ENCODE measurements around the gene ZNF267. TPM values are rescaled to one million over a fixed set of nuclear protein-coding genes. Genes with fewer than 3 reads are reported as not detected.

Gene ZNF267
- total and polyA plus RNA-seq, 2 donors from 2014 or later = 4.0 to 18.3 TPM

- DNase-seq = peak in 3 of 5 donors; percentile 29 to 64 (median 43)
- Histone ChIP-seq H3K9ac (ENCODE audit: low read length in 3 of 3) (no peak overlapping the region), H3K27ac (ENCODE audit: low read depth in 2 of 2, low read length in 2 of 2) (peak overlapping the region in 1 of 2 donors; percentile 50), H3K27me3 (ENCODE audit: control insufficient read depth, insufficient read depth, low read length) (no peaks in the 10 kb centered on the region), H3K9me3 (ENCODE audit: control insufficient read depth in 2 of 3, insufficient read depth in 1 of 3, low read length in 3 of 3) (no peaks in the 10 kb centered on the region), H3K36me3 (ENCODE audit: control insufficient read depth in 2 of 3, insufficient read depth in 3 of 3, low read length in 3 of 3) (no peaks in the 10 kb centered on the region), H3K4me1 (ENCODE audit: control insufficient read depth in 2 of 3, insufficient read depth in 2 of 3, low read depth in 1 of 3, low read length in 3 of 3) (peaks cover 0 to 8% (median 0%) of the 10 kb centered on the region in 3 donors), H3K4me3 (ENCODE audit: low read length in 3 of 3) (no peak overlapping the region)
- intact Hi-C loops (cut with DNase I) = no loop called here
- TF ChIP-seq CTCF (IDR thresholded peaks at IDR 0.05; ENCODE audit: borderline replicate concordance, extremely low read depth, insufficient read depth) = no peak
- FAIRE-seq = no peak
Measured at GRCh38 chr16:31869511-31870201, 4.0 kb upstream of the ZNF267 start.

GRCh38 chr16:31870809-31871208, 2.8 kb upstream of the ZNF267 start:
- H3K4me1 ChIP-seq (ENCODE audit: control insufficient read depth in 2 of 3, insufficient read depth in 2 of 3, low read depth in 1 of 3, low read length in 3 of 3) = peaks cover 0 to 15% (median 9%) of the 10 kb centered on the region in 3 donors
- no peak overlapping the region for H3K4me3 ChIP-seq (ENCODE audit: low read length in 3 of 3)
- H3K9ac ChIP-seq (ENCODE audit: low read length in 3 of 3) = no peak overlapping the region
- no peak for FAIRE-seq
- H3K27ac ChIP-seq (ENCODE audit: low read depth in 2 of 2, low read length in 2 of 2) = no peak overlapping the region
- no peaks in the 10 kb centered on the region for H3K9me3 ChIP-seq (ENCODE audit: control insufficient read depth in 2 of 3, insufficient read depth in 1 of 3, low read length in 3 of 3)
- H3K27me3 ChIP-seq (ENCODE audit: control insufficient read depth, insufficient read depth, low read length) = no peaks in the 10 kb centered on the region
- intact Hi-C loops (cut with DNase I) = no loop called here
- DNase-seq = no peak
- H3K36me3 ChIP-seq (ENCODE audit: control insufficient read depth in 2 of 3, insufficient read depth in 3 of 3, low read length in 3 of 3) = no peaks in the 10 kb centered on the region
- no peak for TF ChIP-seq CTCF (IDR thresholded peaks at IDR 0.05; ENCODE audit: borderline replicate concordance, extremely low read depth, insufficient read depth)

GRCh38 chr16:31871510-31871909, 2.1 kb upstream of the ZNF267 start:
- FAIRE-seq (no peak), DNase-seq (no peak)
- Histone ChIP-seq H3K36me3 (ENCODE audit: control insufficient read depth in 2 of 3, insufficient read depth in 3 of 3, low read length in 3 of 3) (no peaks in the 10 kb centered on the region), H3K27ac (ENCODE audit: low read depth in 2 of 2, low read length in 2 of 2) (no peak overlapping the region), H3K4me3 (ENCODE audit: low read length in 3 of 3) (no peak overlapping the region), H3K27me3 (ENCODE audit: control insufficient read depth, insufficient read depth, low read length) (no peaks in the 10 kb centered on the region), H3K9me3 (ENCODE audit: control insufficient read depth in 2 of 3, insufficient read depth in 1 of 3, low read length in 3 of 3) (no peaks in the 10 kb centered on the region), H3K4me1 (ENCODE audit: control insufficient read depth in 2 of 3, insufficient read depth in 2 of 3, low read depth in 1 of 3, low read length in 3 of 3) (peaks cover 0 to 15% (median 9%) of the 10 kb centered on the region in 3 donors), H3K9ac (ENCODE audit: low read length in 3 of 3) (no peak overlapping the region)
- intact Hi-C loops (cut with DNase I) = no loop called here
- no peak for TF ChIP-seq CTCF (IDR thresholded peaks at IDR 0.05; ENCODE audit: borderline replicate concordance, extremely low read depth, insufficient read depth)

Data from kidney (tissue), 14 donors.